Cortex of kidney (tissue), 1 donor: ENCODE data around the gene BAAT.

Experiments
- DNase-seq: peaks from one replicate; lab custom pipeline; 2025; lab: John Stamatoyannopoulos, UW

Gene BAAT

DNA sequence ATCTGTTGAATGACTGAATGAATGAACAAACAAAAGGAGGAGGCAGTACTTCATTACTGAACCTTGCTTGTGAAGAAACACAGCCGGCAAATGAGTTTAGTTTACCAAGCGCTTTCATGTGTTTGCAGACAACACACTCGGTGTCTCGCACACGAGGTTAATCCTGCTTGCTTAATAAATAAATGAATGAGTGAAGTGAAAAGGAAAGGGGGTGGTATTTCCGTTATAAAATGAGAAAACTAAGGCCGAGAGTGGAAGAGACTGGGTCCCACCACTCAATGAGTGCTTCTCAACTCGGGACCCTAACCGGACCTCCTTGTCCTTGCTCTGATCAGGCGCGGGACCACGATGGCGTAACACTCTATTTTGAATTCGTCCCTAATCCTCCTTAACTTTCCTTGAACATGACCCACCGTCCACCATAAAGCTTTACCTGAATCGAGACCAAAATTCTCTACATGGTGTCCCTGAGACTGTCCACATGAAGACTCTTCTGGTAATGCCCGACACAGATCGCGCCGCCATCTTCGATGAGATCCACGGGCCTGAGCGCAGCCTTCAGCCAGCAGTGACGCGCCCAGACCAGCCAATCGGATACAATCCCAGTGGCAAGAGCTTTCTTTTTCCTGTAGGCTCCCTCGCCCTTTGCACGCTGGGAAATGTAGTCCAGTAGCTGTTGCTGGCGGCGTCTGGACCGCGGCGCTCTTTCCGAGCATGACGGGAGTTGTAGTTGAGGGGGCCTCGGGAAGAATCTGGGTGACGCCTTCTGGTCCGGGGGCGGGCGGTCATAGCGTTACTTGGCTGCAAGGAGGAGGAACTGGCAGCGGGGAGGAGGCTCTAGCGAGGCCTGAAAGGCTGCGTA lies 13.5 kb upstream of the BAAT start, which contains the start of the genes MRPL50 and ZNF189:
MRPL50 (minus strand) TSS at position 551 of the 862 bp plus-strand sequence; CDS start at position 525, 26 bp downstream.
ZNF189 (plus strand) TSS at position 784 of the 862 bp plus-strand sequence. CDS start 306 bp downstream, outside the sequence.
- DNase-seq: no peak

DNA sequence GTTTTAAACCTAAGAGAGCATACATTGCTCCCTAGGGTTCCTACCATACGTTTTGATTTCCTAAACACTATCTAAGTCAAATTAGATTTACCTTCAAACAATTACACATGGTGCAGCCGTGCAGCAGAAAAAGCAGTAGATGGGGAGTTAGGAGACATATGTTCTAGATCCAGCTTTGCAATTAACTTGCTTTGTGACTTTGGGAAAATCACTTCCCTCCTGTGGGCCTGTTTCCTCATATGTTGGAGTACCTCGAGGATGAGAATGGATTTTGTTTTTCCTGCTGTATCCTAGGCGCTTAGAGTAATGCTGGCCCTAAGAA lies 12.9 kb upstream of the BAAT start:
- DNase-seq: no peak

DNA sequence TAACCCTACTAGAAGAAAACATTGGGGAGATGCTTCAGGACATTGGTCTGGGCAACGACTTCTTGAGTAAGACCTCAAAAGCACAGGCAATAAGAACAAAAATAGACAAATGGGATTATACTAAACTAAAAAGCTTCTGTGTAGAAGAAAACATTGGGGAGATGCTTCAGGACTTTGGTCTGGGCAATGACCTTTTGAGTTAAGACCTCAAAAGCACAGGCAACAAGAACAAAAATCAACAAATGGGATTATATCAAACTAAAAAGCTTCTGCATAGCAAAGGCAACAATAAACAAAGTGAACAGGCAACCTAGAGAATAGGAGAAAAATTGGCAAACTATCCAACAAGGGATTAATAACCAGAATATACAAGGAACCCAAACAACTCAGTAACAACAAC lies 9.9 kb upstream of the BAAT start:
- DNase-seq: no peak

DNA sequence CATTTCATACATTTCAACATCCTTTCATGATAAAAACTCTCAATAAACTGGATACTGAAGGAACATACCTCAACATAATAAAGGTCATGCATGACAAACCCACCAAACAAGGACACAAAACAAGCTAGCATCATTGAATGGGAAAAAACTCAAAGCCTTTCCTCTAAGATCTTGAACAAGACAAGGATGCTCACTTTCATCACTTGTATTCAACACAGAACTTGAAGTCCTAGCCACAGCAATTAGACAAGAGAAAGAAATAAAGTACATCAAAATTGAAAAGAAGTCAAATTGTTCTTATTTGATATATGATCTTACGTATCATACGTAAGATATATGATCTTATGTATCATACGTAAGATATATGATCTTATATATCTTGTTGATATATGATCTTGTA lies 8.3 kb upstream of the BAAT start:
- DNase-seq: no peak

DNA sequence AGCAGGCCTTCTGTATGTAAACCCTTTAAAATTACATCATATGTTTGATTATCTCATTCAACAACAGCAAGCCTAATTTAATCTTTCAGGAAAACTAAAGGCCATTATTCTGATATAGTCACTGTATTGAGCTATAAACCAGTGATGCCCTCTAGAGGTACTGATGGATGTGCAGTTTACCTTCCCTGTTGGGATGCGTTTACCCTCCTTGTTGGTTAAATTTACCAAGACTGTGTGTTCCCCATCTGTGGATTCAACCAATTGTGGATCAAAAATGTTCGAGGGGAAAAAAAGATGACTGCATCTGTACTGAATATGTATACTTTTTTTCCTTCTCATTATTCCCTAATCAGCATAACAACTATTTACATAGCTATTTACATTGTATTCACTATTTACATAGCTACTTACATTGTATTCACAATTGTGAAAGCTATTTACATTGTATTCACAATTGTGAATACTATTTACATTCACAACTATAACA lies 3.7 kb upstream of the BAAT start:
- no peak for DNase-seq

DNA sequence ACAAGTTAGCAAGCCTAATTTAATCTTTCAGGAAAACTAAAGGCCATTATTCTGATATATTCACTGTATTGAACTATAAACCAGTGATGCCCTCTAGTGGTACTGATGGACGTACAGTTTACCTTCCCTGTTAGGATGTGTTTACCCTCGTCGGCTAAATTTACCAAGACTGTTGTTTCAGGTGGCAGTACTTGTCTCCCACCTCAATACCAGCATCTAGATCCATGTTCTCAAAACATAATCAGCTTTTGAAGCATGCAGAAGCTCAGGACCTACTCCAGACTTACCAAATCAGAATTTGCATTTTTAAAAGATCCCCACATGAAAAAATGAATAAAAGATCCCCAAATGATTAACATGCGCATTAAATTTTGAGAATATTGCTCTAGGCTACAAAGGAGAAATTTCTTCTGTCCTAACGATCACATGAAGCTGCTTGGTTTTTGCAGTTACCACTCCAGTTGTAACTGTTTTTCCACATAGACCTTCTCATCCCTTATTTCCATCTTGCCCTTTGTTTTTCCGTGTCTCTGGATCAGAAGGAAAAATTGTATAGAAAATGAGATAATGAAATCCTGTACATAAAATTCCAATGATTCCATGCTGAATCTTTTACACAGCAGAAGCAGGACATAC lies 3.2 kb upstream of the BAAT start:
- no peak for DNase-seq

DNA sequence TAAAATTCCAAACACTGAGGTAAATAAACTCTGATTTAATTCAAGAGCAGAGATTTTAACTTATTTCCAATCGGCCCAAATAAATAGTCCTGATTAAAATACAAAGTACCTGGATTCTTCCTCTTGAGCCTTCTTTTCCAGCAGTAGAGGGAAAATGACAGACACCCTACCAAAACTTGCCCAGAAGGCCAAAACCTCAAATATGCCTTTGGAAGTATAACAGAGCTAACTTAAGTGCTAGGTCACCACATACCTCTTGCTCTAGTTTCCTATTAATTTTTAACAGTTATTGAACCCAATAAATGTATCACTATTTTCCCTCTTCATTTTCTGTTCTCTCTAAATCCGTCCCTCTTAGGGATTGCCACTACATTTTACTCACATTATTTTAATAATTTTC lies 1.4 kb downstream of the BAAT start:
- DNase-seq: no peak

DNA sequence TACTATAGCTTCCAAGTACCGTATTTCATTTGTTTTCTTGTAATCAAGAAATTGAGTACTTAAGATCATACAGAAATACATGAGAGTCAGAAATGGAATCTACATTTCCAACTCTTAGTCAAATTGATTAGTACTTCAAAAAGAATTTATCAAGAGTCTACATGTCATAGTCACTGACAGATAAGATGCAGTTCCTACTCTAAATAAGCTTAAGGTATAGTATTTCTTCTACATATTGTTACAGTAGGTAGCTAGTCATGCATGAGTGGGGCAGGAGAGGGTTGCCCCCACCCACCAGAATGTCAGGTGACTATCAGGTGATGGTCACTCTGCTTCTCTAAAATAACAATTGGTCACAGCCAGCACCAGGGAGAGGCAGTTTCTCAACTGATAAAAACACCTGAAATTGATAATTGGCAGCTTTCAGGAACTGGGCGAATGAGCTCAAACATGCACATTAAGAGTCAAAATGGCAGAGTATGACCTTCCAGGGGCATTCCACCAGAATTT lies 2.9 kb downstream of the BAAT start:
- no peak for DNase-seq

DNA sequence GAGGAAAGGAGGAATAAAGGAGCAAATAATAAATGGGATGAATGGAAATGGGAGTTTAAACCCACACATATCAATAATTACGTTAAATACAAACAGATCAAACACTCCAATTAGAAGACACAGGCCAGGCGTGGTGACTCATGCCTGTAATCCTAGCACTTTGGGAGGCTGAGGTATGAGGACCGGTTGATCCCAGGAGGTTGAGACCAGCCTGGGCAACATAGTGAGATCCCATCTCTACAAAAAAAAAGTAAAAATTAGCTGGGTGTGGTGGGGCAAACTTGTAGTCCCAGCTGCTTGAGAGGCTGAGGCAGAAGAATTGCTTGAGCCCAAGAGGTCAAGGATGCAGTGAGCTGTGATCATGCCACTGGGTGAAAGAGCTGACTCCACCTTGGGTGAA lies 3.7 kb downstream of the BAAT start:
- DNase-seq: no peak

DNA sequence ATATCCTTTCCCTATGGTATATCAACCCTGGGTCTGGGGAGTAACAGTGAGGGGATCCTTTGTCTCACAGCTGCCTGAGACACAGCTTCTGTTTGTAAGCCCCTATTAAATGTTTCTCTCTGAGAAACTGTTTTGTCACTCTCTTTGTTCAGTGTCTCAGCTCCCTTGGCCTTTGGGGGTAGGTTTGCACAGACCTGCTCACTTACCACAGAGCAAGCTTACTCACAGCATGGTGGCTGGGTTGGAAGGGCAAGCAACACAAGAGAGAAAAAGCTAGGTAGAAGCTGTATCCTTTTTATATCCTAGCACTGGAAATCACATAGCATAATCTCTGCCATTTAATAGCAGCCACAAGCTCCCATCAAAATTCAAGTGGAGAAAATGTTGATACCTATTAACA lies 4.5 kb downstream of the BAAT start:
- no peak for DNase-seq

DNA sequence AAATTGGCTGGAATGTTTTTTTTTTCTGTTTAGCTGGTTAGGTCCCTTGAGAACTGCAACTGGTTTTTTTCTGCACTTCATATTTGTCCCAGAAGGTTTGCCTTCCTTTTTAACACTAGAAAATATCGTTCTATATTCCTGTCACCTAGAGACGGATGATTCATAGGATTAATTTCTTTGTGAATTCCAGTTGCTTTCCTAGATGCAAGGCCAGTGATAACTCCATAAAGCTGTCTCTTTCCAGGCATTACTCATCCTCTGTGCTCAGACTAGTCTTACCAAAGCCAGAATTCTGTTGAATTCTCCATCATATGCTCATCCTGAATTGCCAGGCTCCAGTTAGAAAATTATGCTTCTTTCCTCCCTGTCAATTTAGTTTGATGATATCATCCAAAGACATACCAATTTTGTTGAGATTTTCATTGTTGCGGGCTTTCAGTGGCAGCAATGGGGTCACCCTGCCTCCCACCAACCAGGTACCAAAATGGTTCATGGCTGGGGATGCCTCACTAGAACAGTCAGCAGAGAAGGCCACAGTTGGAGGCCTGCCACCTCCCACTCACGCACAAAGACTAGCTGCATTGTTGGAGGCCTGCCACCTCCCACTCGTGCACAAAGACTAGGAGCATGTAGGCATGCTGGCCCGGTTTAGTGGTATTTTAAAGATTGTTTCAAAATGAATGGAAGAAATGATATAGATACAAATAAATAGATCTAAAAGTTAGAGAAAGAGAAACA lies 8.5 kb downstream of the BAAT start:
- no peak for DNase-seq

DNA sequence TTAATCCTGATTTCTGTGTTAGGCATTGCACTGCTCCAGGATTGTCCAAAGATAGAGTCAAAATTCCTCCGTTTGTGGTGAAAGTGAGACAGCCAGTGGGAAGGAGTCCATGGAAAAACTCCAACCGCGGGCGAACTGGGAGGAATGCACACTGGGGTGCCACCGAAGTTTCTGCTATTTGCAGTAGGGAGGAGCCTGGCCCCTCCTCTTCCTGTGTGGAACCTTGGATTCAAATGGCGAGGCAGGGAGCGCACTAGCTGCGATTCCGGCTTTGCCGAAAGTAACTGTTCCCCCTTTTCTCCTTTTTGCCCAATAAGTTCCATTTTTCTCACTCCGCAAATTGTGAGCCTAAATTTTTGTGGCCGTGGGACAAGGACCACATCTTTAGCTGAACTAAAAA lies 9.3 kb downstream of the BAAT start:
- no peak for DNase-seq

DNA sequence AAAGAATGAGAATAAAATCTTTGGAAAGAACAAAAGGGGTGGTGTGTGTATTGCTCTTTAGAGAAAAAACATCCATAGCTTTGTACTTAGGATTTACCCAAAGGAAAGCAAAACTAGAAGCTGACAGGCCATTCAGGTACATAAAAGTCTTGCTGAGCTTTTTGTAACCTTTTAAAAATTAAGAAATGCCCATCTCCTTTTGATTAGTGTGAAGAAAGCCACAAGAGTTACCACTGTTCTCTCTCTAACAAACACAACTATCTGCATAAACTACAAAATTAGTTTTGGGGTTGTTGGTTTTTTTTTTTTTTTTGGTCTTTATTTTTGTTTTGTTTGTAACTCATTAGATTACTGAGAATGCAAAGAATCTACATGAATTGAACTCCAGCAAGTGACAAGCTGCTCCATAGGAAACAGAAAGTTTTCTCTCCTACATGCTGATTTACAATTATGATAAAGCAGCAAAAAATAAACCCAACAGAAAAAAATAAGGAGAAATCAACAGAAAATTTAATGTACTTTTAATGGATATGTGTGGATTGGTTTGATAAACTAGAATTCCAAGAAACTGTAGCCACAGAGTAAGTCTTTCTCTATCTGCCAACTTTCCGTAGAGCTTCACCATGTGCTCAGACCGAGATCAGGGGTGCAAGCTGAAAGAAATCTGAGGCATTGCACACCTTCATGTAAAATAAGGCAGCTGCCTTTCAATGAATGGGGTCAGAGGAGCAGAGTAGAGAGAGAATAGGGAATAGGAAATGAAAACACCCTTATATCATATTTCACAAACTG lies 12.3 kb downstream of the BAAT start:
- DNase-seq: no peak

DNA sequence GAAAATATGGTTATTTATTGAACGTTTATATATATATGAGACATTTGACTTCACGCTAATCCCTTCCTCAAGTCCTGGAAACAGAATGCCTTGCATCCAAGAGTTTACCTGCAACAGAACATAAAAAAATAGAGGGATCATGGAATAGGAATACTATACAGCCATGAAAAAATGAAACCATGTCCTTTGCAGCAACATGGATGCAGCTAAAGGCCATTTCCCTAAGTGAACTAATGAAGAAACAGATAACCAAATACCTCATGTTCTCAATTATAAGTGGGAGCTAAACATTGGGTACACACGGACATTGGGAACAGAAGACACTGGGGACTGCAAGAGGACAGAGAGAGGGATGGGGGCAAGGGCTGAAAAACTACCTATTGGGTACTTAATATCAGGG lies 13.0 kb downstream of the BAAT start:
- DNase-seq: no peak

DNA sequence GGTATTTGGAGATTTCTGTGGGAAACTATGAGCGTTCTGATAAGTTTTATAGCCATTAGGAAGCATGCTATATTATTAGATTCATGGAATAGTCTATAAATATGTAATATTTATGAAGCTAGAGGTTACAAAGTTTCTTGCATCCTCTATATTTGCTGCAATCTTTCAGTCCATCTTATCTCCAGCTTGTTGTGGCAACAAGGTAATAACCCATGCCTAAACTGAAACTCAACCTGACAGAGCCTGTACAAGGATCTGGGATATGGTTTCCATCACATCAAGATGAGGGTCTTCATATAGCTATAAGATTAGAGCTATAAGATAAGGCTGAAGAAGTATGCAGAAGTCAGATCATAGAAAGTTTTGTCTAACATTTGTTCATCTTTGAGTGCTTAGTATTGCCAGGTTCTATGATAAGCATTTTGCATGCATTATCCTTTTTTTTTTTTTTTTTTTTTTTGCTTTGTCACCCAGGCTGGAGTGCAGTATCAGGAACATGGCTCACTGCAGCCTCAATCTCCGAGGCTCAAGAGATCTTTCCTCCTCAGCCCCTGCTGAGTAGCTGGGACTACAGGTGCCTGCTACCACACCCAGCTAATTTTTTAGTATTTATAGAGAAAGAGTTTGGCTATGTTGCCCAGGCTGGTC lies 14.8 kb downstream of the BAAT start:
- DNase-seq: no peak

DNA sequence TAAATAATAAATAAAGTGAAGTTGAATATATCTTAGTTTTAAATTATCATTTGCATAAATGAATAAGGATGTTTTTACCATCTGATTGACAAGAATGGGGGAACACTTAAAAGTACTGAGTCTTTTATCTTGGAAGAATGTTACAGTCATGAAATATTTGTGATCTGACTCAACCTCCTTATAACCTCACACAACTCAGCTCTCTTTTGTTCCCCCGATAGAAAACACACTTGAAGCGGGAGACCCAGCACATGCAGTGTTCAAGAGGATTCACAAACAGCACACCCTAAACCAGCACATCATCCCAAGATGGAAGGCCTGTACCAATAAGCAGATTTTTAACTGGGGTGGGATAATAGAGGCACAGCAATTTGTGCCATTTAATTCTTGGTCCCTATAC lies 15.5 kb downstream of the BAAT start:
- DNase-seq: no peak

DNA sequence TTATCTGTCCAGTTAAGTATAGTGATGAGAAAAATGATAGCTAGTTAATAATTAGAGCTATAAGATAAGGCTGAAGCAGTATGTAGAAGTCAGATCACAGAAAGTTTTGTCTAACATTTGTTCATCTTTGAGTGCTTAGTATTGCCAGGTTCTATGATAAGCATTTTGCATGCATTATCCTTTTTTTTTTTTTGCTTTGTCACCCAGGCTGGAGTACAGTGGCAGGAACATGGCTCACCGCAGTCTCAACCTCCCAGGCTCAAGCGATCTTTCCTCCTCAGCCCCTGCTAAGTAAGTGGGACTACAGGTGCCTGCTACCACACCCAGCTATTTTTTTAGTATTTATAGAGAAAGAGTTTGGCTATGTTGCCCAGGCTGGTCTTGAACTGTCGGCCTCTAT lies 17.5 kb downstream of the BAAT start:
- DNase-seq: no peak

DNA sequence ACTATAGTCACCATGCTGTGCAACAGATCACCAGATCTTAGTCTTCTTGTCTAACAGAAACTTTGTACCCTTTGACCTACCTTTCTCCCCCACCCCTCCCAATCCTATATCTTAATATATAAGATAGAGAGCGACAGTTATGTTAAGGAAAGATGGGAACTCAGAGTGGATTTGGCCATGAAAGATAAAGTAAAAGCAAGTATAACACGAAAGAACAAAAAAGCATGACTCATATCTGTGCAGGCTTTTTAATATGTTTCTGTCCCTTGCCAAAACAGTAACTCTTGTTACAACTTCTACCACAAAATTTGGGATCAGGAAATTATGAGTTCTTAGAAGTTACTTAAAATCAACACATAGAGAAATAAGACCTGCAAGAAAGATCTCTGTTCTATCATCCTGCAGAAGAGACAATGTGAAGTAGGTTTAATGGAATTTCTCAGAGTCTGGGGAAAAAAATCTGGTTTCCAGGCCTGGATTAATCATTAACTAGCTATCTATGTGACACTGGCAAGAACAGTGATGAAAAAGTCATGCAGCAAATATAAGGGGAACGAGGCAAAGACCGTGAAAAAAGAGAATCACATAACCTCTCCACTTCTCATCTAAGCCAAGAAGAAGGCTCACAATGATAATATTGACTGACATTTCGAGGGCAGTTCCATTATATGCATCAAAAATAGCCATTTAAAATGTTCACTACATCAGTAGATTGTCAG lies 18.6 kb downstream of the BAAT start:
- no peak for DNase-seq

DNA sequence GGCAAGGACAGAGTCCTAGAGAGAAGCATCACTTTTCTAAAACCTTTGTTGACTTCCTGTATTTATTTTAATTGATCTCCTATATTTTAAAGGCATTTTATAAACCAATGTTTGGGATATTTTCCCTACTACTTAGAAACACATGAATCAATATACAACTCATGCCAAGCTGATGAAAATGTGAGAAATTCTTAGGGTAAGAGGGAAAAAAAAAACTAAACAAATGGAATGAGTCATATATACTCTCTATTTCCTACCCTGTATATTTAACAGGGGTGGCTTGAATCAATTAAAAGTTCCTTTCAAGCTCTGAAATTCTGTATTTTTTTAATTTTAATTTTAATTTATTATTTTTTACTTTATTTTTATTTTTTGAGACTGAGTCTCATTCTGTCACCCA lies 19.6 kb downstream of the BAAT start:
- DNase-seq: no peak

DNA sequence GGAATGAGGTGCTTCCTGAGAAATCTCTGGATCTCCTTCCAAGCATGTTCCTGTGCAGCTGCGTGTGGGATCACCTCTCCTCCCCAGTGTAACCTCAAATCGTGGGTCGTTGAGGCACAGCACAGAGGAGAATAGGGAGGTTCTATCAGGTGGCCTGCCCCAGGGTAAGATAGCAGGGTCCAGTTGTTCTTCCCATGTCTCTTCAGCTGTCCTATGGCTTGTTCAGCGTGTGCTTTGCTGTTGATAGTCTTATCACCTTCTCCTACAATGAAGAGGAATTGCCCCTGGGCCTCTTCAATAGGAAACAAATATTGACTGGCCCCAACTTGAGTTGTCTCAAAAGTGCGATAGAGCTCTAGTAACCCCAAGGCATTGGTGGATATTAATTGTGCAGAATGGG lies 22.4 kb downstream of the BAAT start:
- DNase-seq: no peak

DNA sequence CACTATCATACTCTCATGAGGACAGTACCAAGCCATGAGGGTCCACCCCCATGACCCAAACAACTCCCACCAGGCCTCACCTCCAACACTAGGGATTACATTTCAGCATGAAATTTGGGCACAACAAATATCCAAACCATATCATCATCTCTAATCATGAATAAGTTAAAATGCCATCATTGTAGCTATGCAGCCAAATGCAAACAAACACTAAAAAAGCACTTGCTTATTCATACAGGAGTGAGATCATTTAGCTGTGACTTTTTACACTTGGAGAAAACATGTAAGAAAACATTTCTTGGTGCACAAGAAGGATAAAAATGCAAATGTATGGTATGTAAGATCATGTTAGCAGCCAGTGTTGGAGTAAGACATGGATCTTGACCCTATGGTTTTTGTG lies 24.2 kb downstream of the BAAT start:
- no peak for DNase-seq
